ENCODE data around the gene SCP2. TPM values are rescaled to one million over a fixed set of nuclear protein-coding genes. Genes with fewer than 3 reads are reported as not detected.

Gene SCP2
- total RNA-seq (100 to 1,000 TPM in 5 of 7 donors, 10 to 100 TPM in 2; 58.4 to 150 (median 105) TPM), polyA plus RNA-seq (100 to 1,000 TPM in 1 of 2 donors, 10 to 100 TPM in 1; 93.7 to 161 TPM)
- long read RNA-seq, donor 1, transcript SCP2-205 (4 exons, 1,298 nt), result minor isoform, 6 of 487 reads
- long read RNA-seq, donor 1, transcript SCP2-201 (15 exons, 1,889 nt), result minor isoform, 9 of 487 reads
- long read RNA-seq, donor 1, transcript SCP2-207 (5 exons, 894 nt), result major isoform, 217 of 487 reads
- long read RNA-seq, donor 1, transcript SCP2-203 (16 exons, 2,811 nt), result minor isoform, 184 of 487 reads
- long read RNA-seq, donor 1, partial matches to known transcripts, result 37 of 487 reads
- long read RNA-seq, donor 1, other reads (novel, unspliced or antisense), result 25 of 487 reads
- long read RNA-seq, donor 2, transcript SCP2-207 (5 exons, 894 nt), result major isoform, 57 of 82 reads
- long read RNA-seq, donor 2, transcript SCP2-203 (16 exons, 2,811 nt), result minor isoform, 9 of 82 reads
- long read RNA-seq, donor 2, partial matches to known transcripts, result 13 of 82 reads
- long read RNA-seq, donor 2, other reads (novel, unspliced or antisense), result 0 of 82 reads
- long read RNA-seq, donor 3, transcript SCP2-207 (5 exons, 894 nt), result minor isoform, 71 of 231 reads
- long read RNA-seq, donor 3, transcript SCP2-203 (16 exons, 2,811 nt), result major isoform, 125 of 231 reads
- long read RNA-seq, donor 3, partial matches to known transcripts, result 13 of 231 reads
- long read RNA-seq, donor 3, other reads (novel, unspliced or antisense), result 11 of 231 reads

GRCh38 chr1:52927212-52928014, at the start of gene SCP2:
Gene SCP2, plus strand, starts transcription at chr1:52927276. Its CDS starts 121 bp downstream, at chr1:52927397.
- WGBS, 3 donors, result 0 to 1% (median 0%) methylated on average over 49 to 65 of the region's 65 CpGs
- DNase-seq, result peak; percentile 84 to 88 (median 86)
- Histone ChIP-seq H3K4me3 (peak within 1 kb of the TSS; percentile 74), H3K27ac (peak within 1 kb of the TSS; percentile 72 to 82), H3K4me1 (ENCODE audit: insufficient read depth) (peaks cover 9% of the 10 kb centered on the region), H3K27me3 (no peaks in the 10 kb centered on the region), H3K9me3 (no peaks in the 10 kb centered on the region), H3K36me3 (no peaks in the 10 kb centered on the region)
- intact Hi-C loops (cut with DNase I), result loop anchor here in 1 of 4 donors (10.0 kb wide), 2 partner anchors 223 to 1953 kb away; partner anchors contain the start of gene CDKN2C
- no peak for TF ChIP-seq EP300 (IDR thresholded peaks at IDR 0.05)
- peak; percentile 63 for TF ChIP-seq POLR2A (IDR thresholded peaks at IDR 0.05)

- Histone ChIP-seq H3K4me1 (ENCODE audit: insufficient read depth) (no peaks in the 10 kb centered on the region), H3K36me3 (no peaks in the 10 kb centered on the region), H3K27ac (no peak overlapping the region), H3K9me3 (no peaks in the 10 kb centered on the region), H3K27me3 (no peaks in the 10 kb centered on the region), H3K4me3 (no peak overlapping the region)
- WGBS, 3 donors, result 92 to 95% (median 94%) methylated on average over 3 of the region's 3 CpGs
- intact Hi-C loops (cut with DNase I), result no loop called here
- no peak for TF ChIP-seq POLR2A (IDR thresholded peaks at IDR 0.05)
- TF ChIP-seq EP300 (IDR thresholded peaks at IDR 0.05), result no peak
- no peak for TF ChIP-seq CTCF (IDR thresholded peaks at IDR 0.05)
- DNase-seq, result no peak
These were observed 49.5 kb upstream of the SCP2 start for GRCh38 chr1:52877554-52877953.

GRCh38 chr1:52880206-52880605, 46.9 kb upstream of the SCP2 start:
- H3K36me3 ChIP-seq, result no peaks in the 10 kb centered on the region
- no peak overlapping the region for H3K4me3 ChIP-seq
- intact Hi-C loops (cut with DNase I), result no loop called here
- H3K27ac ChIP-seq, result no peak overlapping the region
- no peak for TF ChIP-seq EP300 (IDR thresholded peaks at IDR 0.05)
- TF ChIP-seq POLR2A (IDR thresholded peaks at IDR 0.05), result no peak
- TF ChIP-seq CTCF (IDR thresholded peaks at IDR 0.05), result no peak
- no peaks in the 10 kb centered on the region for H3K9me3 ChIP-seq
- no peak for DNase-seq
- no peaks in the 10 kb centered on the region for H3K4me1 ChIP-seq (ENCODE audit: insufficient read depth)
- 95 to 98% (median 97%) methylated on average over 2 of the region's 2 CpGs for WGBS, 3 donors
- no peaks in the 10 kb centered on the region for H3K27me3 ChIP-seq

GRCh38 chr1:52887483-52887882, 39.6 kb upstream of the SCP2 start:
- no peak overlapping the region for H3K27ac ChIP-seq
- intact Hi-C loops (cut with DNase I), result no loop called here
- no peak for TF ChIP-seq CTCF (IDR thresholded peaks at IDR 0.05)
- TF ChIP-seq EP300 (IDR thresholded peaks at IDR 0.05), result no peak
- TF ChIP-seq POLR2A (IDR thresholded peaks at IDR 0.05), result no peak
- no peaks in the 10 kb centered on the region for H3K4me1 ChIP-seq (ENCODE audit: insufficient read depth)
- H3K4me3 ChIP-seq, result no peak overlapping the region
- WGBS, 3 donors, result 88 to 92% (median 90%) methylated on average over 4 of the region's 4 CpGs
- no peak for DNase-seq
- no peaks in the 10 kb centered on the region for H3K36me3 ChIP-seq
- no peaks in the 10 kb centered on the region for H3K9me3 ChIP-seq
- H3K27me3 ChIP-seq, result no peaks in the 10 kb centered on the region
